HG03457 (cell line): ENCODE results near the gene FBXL13.
"Not testable (repeated sequence)": the region's sequence is repeated elsewhere in the genome, so short reads cannot be mapped to it uniquely, and the experiment has no call there.

Experiments used
- ATAC-seq: cut with Tn5 transposase; IDR thresholded peaks from one replicate; pipeline ENCODE4 v1.9.1; 2021; ENCODE audit warnings: moderate number of reproducible peaks; ENCODE audit not compliant: unreplicated experiment

Gene FBXL13

DNA sequence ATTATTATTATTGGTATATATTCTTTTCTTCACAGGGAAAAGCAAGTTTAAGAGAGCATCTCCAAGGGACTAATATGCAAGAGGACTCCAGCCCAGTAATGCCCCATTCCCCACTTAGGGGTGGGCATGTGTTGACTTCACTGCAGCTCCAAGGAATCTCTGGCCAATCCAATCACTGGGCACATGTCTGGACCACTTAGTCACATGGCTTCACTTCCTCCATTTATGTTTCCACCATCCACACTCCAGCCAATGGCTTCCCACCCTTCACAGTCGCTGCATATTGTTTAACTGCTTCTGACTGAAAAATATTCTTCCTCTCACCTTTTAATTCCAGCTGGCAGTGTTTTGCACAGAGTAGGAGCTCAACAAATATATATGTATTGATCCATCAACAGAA is 43.6 kb downstream of the FBXL13 start:
- no peak for ATAC-seq

DNA sequence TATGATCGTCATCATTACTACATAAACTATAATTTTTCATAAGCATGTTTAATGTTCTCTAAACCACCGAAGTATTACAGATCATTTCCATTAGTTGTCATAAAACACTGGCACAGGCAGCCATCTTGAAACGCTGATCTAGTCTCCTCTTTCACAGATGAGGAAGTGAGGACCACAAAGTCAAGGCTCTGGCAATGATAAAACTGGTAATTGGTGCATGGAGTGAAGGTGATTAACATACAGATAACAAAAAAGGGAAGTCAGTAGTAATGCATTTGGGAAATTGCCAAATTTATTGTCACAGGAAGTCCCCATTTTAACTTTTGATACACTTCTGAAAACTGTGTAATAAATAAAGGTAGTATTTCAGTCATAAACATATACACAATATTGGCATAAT is 49.3 kb downstream of the FBXL13 start:
- no peak for ATAC-seq

- not testable (repeated sequence) for ATAC-seq
These were observed 51.0 kb downstream of the FBXL13 start for GRCh38 chr7:103023578-103023977.

- not testable (repeated sequence) for ATAC-seq
These were observed 53.1 kb downstream of the FBXL13 start for GRCh38 chr7:103021490-103021889.

GRCh38 chr7:103020876-103021275 is 53.7 kb downstream of the FBXL13 start:
- ATAC-seq, result not testable (repeated sequence)

- ATAC-seq, result not testable (repeated sequence)
These were observed 56.3 kb downstream of the FBXL13 start for GRCh38 chr7:103018295-103018694.

DNA sequence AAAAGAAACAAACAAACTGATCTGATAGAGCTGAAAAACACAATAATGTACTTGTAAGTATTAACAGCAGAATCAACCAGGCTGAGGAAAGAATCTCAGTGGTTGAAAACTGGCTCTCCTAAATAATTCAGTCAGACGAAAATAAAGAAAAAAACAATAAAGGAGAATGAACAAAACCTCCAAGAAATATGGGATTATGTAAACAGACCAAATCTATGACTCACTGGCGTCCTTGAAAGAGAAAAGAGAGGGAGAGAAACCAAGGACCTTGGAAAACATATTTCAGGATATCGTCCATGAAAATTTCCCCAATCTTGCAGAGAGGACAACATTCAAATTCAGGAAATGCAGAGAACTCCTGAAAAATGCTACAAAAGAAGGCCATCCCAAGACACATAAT is 62.9 kb downstream of the FBXL13 start:
- ATAC-seq, result no peak

DNA sequence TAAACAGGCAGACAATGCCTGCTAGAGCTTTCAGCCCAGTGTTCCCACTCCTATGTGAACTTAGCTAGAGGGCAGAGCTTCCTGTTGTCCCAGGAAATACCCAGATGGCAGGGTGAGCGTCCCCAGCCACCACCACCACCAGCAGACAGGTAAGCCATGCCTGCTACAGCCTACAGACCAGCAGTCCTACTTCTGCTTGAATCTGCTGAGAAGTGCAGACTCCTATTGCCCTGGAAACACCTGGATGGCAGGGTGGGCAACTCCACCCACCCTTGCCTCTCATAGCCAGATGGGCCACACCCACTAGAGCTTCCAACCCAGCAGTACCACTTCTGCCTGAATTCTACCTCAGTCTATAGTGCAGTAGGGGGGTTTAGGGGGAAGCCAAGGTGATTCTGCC is 64.4 kb downstream of the FBXL13 start:
- no peak for ATAC-seq

DNA sequence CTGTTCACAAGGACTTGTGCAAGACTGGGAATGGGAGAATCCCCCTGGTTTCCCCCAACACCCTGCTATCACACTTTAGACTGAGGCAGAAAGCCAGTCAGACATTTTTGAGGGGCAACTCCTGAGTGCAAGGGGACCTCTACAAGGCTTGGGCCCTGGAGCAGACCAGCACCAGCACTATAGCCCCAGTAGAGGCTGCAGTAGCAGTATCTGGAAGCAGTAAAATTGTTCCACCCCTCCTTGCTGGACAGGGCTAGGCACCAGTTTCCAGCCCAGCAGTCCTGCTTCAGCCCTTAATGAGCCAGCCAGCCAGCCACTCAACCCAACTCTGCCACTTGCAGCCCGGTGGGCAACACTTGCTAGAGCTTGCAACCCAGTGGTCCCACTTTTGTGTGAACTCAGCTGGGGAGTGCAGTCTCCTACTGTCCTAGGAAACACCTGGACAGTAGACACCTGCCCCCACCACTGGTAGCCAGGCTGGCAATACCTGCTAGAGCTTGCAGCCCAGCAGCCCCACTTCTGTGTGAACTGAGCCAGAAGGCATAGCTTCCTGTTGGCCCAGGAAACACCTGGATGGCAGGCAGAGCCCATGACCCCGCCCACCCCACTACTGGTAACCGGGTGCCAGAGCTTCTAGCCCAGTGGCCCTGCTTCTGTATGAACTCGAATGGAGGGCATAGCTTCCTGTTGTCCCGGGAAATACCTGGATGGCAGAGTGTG is 65.0 kb downstream of the FBXL13 start:
- ATAC-seq, result no peak

GRCh38 chr7:103003004-103003403 is 71.6 kb downstream of the FBXL13 start:
- ATAC-seq, result no peak

- no peak for ATAC-seq
These were observed 73.4 kb downstream of the FBXL13 start for GRCh38 chr7:103001210-103001609.

- no peak for ATAC-seq
These were observed 77.6 kb downstream of the FBXL13 start for GRCh38 chr7:102996957-102997356.

DNA sequence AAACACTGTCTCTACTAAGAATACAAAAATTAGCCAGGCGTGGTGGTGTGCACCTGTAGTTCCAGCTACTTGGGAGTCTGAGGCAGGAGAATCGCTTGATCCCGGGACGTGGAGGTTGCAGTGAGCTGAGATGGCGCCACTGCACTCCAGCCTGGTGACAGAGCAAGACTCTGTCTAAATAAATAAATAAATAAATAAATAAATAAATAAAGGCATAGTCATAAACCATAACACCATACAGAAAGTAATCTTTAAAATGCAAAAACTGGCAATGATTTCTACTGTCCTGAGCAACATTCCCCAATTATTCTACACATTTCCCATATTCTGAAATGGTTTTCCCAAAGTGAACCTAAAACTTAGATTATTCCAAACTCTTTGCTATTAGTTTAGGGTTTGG is 79.0 kb downstream of the FBXL13 start:
- ATAC-seq, result not testable (repeated sequence)

DNA sequence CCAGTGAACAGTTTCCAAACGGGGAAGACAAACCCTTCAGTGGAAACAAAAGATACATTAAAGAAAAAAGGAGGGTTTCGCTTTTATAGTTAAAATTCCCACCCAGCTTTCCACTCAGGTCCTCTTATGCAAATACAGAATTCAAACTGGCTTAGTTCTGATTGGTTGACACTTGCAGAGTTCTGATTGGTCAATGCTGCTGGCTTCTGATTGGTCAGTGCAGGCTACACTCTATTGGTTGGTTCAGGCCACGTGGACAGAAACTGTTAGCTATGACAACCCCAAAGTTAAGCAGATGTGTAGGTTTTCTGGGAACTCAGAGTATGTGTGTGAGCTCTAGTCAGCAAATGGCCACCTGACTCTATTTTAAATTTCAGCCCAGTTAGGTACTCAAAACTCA is 80.0 kb downstream of the FBXL13 start:
- no peak for ATAC-seq

- ATAC-seq, result no peak
These were observed 80.9 kb downstream of the FBXL13 start for GRCh38 chr7:102993718-102994029.

GRCh38 chr7:102992938-102993717 is 81.5 kb downstream of the FBXL13 start:
- ATAC-seq, result no peak

DNA sequence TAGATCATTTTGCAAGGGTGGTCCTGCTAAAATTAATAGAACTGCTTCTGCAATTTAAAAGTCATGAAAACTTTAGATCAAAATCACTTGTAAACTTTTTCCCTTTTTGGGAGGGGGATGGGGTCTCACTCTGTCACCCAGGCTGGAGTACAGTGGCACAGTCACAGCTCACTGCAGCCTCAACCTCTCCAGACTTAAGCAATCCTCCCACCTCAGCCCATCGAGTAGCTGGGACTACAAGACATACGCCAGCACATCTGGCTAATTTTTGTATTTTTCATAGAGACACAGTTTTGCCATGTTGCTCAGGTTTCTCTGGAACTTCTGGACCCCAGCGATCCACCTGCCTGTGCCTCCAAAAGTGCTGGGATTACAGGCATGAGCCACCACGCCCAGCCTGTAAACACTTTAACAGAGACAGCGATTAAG is 82.1 kb downstream of the FBXL13 start:
- ATAC-seq, result no peak

DNA sequence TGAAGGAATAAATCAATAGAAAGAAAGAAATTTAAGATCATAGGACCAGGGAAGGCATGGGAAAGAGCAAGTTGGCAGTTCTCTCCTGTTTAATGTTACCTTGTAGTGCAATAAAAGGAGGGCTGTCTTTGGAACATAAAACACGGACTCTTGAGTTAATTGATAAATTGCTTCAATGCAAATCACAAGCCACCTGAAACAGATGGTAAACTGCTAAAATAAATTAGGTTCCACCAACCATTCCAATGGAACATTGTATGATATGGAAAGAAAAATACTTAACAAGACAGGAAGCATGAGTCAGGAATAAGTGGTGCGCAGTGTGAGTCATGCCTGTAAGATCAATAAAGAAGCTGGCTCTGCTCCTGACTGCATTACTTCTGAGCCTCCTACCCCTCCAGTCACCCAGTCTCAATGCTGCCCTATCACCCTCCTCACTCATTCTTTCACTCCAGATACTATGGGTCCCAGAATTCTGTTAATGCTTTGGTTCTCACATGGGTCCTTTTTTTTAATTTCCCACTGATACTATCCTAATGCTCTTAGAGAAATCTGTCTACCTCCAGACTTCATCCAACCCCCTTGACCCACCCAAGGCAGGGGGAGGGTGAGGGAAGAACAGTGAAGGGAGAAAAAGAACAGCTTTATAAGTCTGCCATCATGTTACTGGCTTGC is 82.9 kb downstream of the FBXL13 start:
- ATAC-seq, result no peak

DNA sequence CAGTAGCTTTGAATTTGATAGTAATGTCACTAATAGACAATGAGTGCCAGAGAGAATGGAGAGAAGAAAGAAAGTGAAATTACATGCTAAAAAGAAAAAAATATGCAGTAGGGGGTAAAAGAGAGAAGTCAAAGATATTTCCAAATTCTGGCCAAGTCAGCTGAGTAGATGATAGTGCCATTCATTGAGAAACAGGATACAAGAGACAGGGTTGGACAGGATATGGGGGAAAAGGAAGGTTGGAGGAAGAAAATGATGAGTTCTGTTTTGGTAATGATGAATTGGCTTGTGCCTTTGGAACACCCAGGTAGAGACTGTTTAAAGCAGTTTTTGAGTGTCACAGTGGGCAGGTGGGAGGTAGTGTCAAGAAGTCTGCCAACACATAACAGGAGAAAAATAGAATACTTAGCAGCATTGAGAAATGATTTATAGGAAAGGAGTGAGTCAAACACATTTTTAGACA is 83.5 kb downstream of the FBXL13 start:
- no peak for ATAC-seq

DNA sequence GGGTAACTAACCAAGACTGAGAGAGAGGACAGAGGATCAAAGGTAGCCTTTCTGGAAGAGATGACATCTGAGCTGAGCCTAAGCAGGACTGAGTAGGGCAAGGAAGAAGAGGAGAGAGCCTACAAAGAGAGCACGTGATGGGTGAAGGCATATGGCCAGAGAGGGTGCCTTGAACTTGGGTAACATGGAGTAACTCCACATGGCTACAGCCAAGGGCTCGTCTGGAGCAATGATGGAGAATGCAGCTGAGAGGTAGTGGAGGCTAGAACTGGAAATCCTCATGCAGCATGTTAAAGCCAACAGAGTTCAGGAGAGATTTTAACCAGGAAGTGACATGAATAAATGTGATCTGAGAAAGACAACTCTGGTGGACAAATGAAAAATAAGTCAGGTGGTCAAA is 84.0 kb downstream of the FBXL13 start:
- no peak for ATAC-seq

- ATAC-seq, result no peak
These were observed 85.7 kb downstream of the FBXL13 start for GRCh38 chr7:102988631-102989560.
